Smooth muscle cell (in vitro differentiated cells): ENCODE results near the gene ALKBH8. TPM values are rescaled to one million over a fixed set of nuclear protein-coding genes. Genes with fewer than 3 reads are reported as not detected.
A peak's percentile ranks its signal among the peaks of the same experiment; 100 is the strongest.

Experiments
- DNase-seq: peaks from one replicate; lab custom pipeline; 2025; ENCODE audit not compliant: unreplicated experiment; lab: John Stamatoyannopoulos, UW
- H2AFZ ChIP-seq: fragments of 200-600 bp; sonication (generic); 2 replicates; pipeline ENCODE4 v1.6.0; 2016; ENCODE audit warnings: antibody characterized with exemption, low read depth, mild to moderate bottlenecking
- H3F3A ChIP-seq: fragments of 200-600 bp; sonication (generic); 2 replicates; pipeline ENCODE4 v1.6.0; 2017; ENCODE audit warnings: antibody characterized with exemption, low read depth
- H3K27ac ChIP-seq: fragments of 200-600 bp; sonication (generic); 2 replicates; pipeline ENCODE4 v1.5.1; 2016; ENCODE audit warnings: low read depth, mild to moderate bottlenecking
- H3K27me3 ChIP-seq: fragments of 200-600 bp; sonication (generic); 2 replicates; pipeline ENCODE4 v1.6.1; 2016; ENCODE audit warnings: low read depth, mild to moderate bottlenecking
- H3K36me3 ChIP-seq: fragments of 200-600 bp; sonication (generic); 2 replicates; pipeline ENCODE4 v1.5.1; 2016; ENCODE audit warnings: low read depth
- H3K4me1 ChIP-seq: fragments of 200-600 bp; sonication (generic); 2 replicates; pipeline ENCODE4 v1.5.1; 2016; ENCODE audit warnings: low read depth
- H3K4me2 ChIP-seq: fragments of 200-600 bp; sonication (generic); 2 replicates; pipeline ENCODE4 v1.6.0; 2016; ENCODE audit warnings: mild to moderate bottlenecking
- H3K4me3 ChIP-seq: fragments of 200-600 bp; sonication (generic); 2 replicates; pipeline ENCODE4 v1.5.1; 2016; ENCODE audit warnings: mild to moderate bottlenecking
- H3K79me2 ChIP-seq: fragments of 200-600 bp; sonication (generic); 2 replicates; pipeline ENCODE4 v1.6.0; 2016; ENCODE audit warnings: low read depth, mild to moderate bottlenecking
- H3K9ac ChIP-seq: fragments of 200-600 bp; sonication (generic); 2 replicates; pipeline ENCODE4 v1.6.0; 2016; ENCODE audit warnings: low read depth
- H3K9me3 ChIP-seq: fragments of 200-600 bp; sonication (generic); replicated peaks from 2 replicates; pipeline ENCODE4 v1.5.1; 2016; ENCODE audit warnings: low read depth
- H4K20me1 ChIP-seq: fragments of 200-600 bp; sonication (generic); 2 replicates; pipeline ENCODE4 v1.6.0; 2016; ENCODE audit warnings: low read depth
- WGBS: methylation state at CpG from one replicate; pipeline ENCODE4 v1.1.7; 2016; ENCODE audit warnings: low lambda C conversion rate; 5-methylcytosine and 5-hydroxymethylcytosine counted together
- polyA plus RNA-seq: library from polyadenylated mRNA; unstranded; fragments of >200 nt; fragmentation: Nextera tagmentation; extraction: Ambion mirVana; gene quantifications from 2 replicates; pipeline ENCODE4 v1.2.1, GENCODE V29; 2016
- total RNA-seq: library from RNA; depleted of rRNA; stranded (reverse); fragments of >200 nt; gene quantifications from 2 replicates; pipeline ENCODE4 v1.2.3, GENCODE V29; 2014
- TF ChIP-seq, protein P1 (sequence below): fragments of 200-600 bp; sonication (generic); IDR thresholded peaks from 2 replicates; pipeline ENCODE4 v1.5.1; 2017; ENCODE audit warnings: borderline replicate concordance, mild to moderate bottlenecking, antibody characterized with exemption; ENCODE audit not compliant: insufficient read depth, poor library complexity, severe bottlenecking

ALKBH8 gene
- total and polyA plus RNA-seq, 2 experiments from 2014 or later, result 3.8 to 8.4 TPM

DNA sequence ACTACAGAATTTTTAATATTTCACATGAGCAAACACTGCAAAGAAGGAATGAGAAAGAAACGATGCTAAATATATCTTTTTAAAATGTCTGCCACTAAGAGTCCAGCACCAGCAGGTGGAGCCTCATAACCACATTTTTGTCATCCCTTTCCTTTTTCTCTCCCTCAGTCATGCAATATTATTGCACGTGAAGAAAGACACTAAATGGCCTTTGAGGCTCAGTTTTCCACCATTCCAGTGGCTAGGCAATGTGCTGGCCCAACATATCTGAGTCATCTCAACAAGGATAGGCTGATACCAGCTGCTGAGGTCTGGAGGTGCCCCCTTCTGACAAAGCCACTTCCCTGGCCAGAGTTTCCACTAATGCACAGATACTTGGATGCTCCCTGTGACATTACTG lies 1.8 kb downstream of the ALKBH8 start:
- peaks cover 9% of the 10 kb centered on the region for H3K4me1 ChIP-seq
- TF ChIP-seq, protein P1, sequence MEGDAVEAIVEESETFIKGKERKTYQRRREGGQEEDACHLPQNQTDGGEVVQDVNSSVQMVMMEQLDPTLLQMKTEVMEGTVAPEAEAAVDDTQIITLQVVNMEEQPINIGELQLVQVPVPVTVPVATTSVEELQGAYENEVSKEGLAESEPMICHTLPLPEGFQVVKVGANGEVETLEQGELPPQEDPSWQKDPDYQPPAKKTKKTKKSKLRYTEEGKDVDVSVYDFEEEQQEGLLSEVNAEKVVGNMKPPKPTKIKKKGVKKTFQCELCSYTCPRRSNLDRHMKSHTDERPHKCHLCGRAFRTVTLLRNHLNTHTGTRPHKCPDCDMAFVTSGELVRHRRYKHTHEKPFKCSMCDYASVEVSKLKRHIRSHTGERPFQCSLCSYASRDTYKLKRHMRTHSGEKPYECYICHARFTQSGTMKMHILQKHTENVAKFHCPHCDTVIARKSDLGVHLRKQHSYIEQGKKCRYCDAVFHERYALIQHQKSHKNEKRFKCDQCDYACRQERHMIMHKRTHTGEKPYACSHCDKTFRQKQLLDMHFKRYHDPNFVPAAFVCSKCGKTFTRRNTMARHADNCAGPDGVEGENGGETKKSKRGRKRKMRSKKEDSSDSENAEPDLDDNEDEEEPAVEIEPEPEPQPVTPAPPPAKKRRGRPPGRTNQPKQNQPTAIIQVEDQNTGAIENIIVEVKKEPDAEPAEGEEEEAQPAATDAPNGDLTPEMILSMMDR, result peak; percentile 63
- H3K27ac ChIP-seq, result peak overlapping the region; percentile 87
- H3K36me3 ChIP-seq, result no peaks in the 10 kb centered on the region
- no peak overlapping the region for H3K4me3 ChIP-seq
- no peaks in the 10 kb centered on the region for H3K27me3 ChIP-seq
- H3K9ac ChIP-seq, result no peak overlapping the region
- H3K4me2 ChIP-seq, result peak overlapping the region; percentile 91
- no peaks in the 10 kb centered on the region for H4K20me1 ChIP-seq
- no peak for DNase-seq
- no peaks in the 10 kb centered on the region for H3K9me3 ChIP-seq
- H3K79me2 ChIP-seq, result peaks cover 14% of the 10 kb centered on the region
- H3F3A ChIP-seq, result no peaks in the 10 kb centered on the region
- 26% methylated on average over 2 of the region's 2 CpGs for WGBS
- no peak overlapping the region for H2AFZ ChIP-seq

DNA sequence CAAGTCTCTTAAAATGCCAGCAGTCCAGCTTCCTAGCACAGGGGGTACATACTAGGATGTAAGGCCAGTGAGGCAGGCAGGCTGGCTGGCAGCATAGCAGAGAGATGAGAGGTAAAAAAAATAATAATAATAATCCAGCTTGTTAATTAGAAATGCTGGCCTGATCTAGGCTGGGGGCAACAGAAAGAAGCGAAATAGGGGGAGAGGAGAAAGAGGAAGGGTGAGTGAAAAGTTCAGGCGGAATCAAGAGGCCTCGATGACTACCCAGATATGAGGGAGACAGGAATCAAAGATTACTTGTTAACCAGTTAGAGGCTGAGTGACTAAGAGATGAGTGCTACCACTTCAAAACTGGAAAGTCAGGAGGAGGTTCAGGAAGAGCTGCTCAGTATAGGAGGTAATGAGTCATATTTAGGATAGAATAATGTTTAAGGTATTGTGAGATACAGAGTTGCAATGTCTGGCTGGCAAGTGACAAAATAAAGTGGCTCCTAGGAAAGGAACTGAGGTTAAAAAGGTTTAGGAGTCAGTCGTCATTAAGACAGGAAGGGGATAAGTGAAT lies 2.8 kb downstream of the ALKBH8 start:
- WGBS, result 26% methylated on average over 4 of the region's 4 CpGs
- H3K4me1 ChIP-seq, result peaks cover 9% of the 10 kb centered on the region

DNA sequence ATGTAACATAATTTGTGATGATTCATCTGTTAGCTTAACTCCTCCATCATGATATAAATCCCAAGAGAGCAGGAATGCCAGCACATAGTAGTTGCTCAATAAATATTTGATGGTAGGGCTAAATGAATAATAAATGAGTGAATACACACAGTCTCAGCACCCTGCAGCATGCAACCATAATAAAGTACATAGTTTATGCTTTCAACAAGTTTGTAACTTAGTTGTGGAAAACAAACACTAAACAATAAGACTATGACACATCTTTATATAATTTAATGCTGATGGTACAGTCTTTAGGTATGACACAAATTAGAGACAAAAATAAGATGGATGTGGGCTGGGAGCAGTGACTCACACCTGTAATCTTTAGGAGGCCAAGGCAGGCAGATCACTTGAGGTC lies 3.8 kb downstream of the ALKBH8 start:
- Histone ChIP-seq H3K27me3 (no peaks in the 10 kb centered on the region), H3K27ac (peak overlapping the region; percentile 87), H3K4me3 (no peak overlapping the region), H3K4me2 (no peak overlapping the region), H3F3A (no peaks in the 10 kb centered on the region), H3K9ac (no peak overlapping the region), H3K9me3 (no peaks in the 10 kb centered on the region), H4K20me1 (no peaks in the 10 kb centered on the region), H3K79me2 (peaks cover 14% of the 10 kb centered on the region), H3K36me3 (no peaks in the 10 kb centered on the region), H3K4me1 (peaks cover 9% of the 10 kb centered on the region), H2AFZ (no peak overlapping the region)
- no peak for DNase-seq
- TF ChIP-seq, protein P1, result no peak

More for the DNA sequence above, 2.8 kb downstream of the ALKBH8 start:
- Histone ChIP-seq H3K4me3 (no peak overlapping the region), H2AFZ (no peak overlapping the region), H3K27ac (peak overlapping the region; percentile 87), H3K27me3 (no peaks in the 10 kb centered on the region), H3K4me2 (peak overlapping the region; percentile 58), H3K79me2 (peaks cover 14% of the 10 kb centered on the region), H3F3A (no peaks in the 10 kb centered on the region), H3K9ac (peak overlapping the region; percentile 42), H3K9me3 (no peaks in the 10 kb centered on the region), H3K36me3 (no peaks in the 10 kb centered on the region), H4K20me1 (no peaks in the 10 kb centered on the region)
- TF ChIP-seq, protein P1, result no peak
- DNase-seq, result no peak

DNA sequence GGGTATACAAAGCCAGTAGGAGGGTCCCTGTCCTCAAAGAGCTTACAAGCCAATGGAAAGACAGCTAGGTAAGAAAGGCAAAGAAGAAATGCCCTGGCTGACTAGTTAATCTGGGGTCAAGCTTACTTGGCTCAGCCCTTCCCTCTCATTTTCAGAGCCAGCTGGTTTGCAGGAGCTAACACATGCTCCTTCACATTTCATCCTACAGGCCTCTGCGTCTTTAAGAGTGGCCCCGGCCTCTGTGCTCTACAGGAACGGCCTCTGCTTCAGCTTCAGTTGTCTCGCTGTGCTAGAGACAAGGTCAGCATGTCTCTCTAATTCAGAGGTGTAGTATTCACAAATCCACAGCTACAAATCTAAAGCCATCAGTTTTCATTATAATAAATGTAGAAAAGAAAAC lies 15.2 kb downstream of the ALKBH8 start:
- H4K20me1 ChIP-seq, result no peaks in the 10 kb centered on the region
- no peak overlapping the region for H2AFZ ChIP-seq
- no peaks in the 10 kb centered on the region for H3F3A ChIP-seq
- H3K4me1 ChIP-seq, result no peaks in the 10 kb centered on the region
- TF ChIP-seq, protein P1, result no peak
- no peaks in the 10 kb centered on the region for H3K79me2 ChIP-seq
- H3K9ac ChIP-seq, result no peak overlapping the region
- H3K36me3 ChIP-seq, result no peaks in the 10 kb centered on the region
- no peaks in the 10 kb centered on the region for H3K9me3 ChIP-seq
- no peak overlapping the region for H3K27ac ChIP-seq
- WGBS, result 85% methylated on average over 4 of the region's 4 CpGs
- no peak overlapping the region for H3K4me3 ChIP-seq
- H3K27me3 ChIP-seq, result no peaks in the 10 kb centered on the region
- no peak overlapping the region for H3K4me2 ChIP-seq
- DNase-seq, result no peak
